Hepatocyte (in vitro differentiated cells): ENCODE data around the gene SLC38A10. TPM values are rescaled to one million over a fixed set of nuclear protein-coding genes. Genes with fewer than 3 reads are reported as not detected.

Experiments
- DNase-seq: peaks from one replicate; pipeline ENCODE4 v3.0.0-alpha.2; 2016; ENCODE audit warnings: low spot score
- H2AFZ ChIP-seq: fragments of 200-600 bp; sonication (generic); 2 replicates; pipeline ENCODE4 v1.6.0; 2016; ENCODE audit warnings: antibody characterized with exemption, mild to moderate bottlenecking
- H3K27ac ChIP-seq: fragments of 200-600 bp; sonication (generic); 2 replicates; pipeline ENCODE4 v1.5.1; 2016; ENCODE audit warnings: mild to moderate bottlenecking
- H3K27me3 ChIP-seq: fragments of 200-600 bp; sonication (generic); 2 replicates; pipeline ENCODE4 v1.6.1; 2016
- H3K36me3 ChIP-seq: fragments of 200-600 bp; sonication (generic); replicated peaks from 2 replicates; pipeline ENCODE4 v1.5.1; 2016; ENCODE audit warnings: low read depth; ENCODE audit not compliant: insufficient read depth
- H3K4me1 ChIP-seq: fragments of 200-600 bp; sonication (generic); 2 replicates; pipeline ENCODE4 v1.5.1; 2016; ENCODE audit warnings: mild to moderate bottlenecking, moderate library complexity; ENCODE audit not compliant: insufficient read depth
- H3K4me2 ChIP-seq: fragments of 200-600 bp; sonication (generic); 2 replicates; pipeline ENCODE4 v1.6.0; 2016
- H3K4me3 ChIP-seq: fragments of 200-600 bp; sonication (generic); 2 replicates; pipeline ENCODE4 v1.5.1; 2016; ENCODE audit warnings: mild to moderate bottlenecking
- H3K79me2 ChIP-seq: fragments of 200-600 bp; sonication (generic); 2 replicates; pipeline ENCODE4 v1.6.0; 2017; ENCODE audit warnings: mild to moderate bottlenecking
- H3K9me2 ChIP-seq: fragments of 200-600 bp; sonication (generic); replicated peaks from 2 replicates; pipeline ENCODE4 v1.6.0; 2017; ENCODE audit warnings: mild to moderate bottlenecking; ENCODE audit not compliant: insufficient read depth
- H3K9me3 ChIP-seq: fragments of 200-600 bp; sonication (generic); 2 replicates; pipeline ENCODE4 v1.5.1; 2016; ENCODE audit warnings: low read depth, mild to moderate bottlenecking
- H4K20me1 ChIP-seq: fragments of 200-600 bp; sonication (generic); 2 replicates; pipeline ENCODE4 v1.6.0; 2016; ENCODE audit warnings: mild to moderate bottlenecking; ENCODE audit not compliant: insufficient read depth, poor library complexity, severe bottlenecking
- EZH2 ChIP-seq: fragments of 200-600 bp; sonication (generic); IDR thresholded peaks from 2 replicates; pipeline ENCODE4 v1.6.1; 2016; ENCODE audit warnings: antibody characterized with exemption, mild to moderate bottlenecking, borderline replicate concordance
- EZH2phosphoT487 ChIP-seq: fragments of 200-600 bp; sonication (generic); IDR thresholded peaks from one replicate; pipeline ENCODE4 v1.6.1; 2018; ENCODE audit warnings: antibody characterized with exemption, mild to moderate bottlenecking, low read depth, moderate library complexity; ENCODE audit not compliant: unreplicated experiment, severe bottlenecking
- WGBS: methylation state at CpG from one replicate; pipeline ENCODE4 v1.1.6; 2016; ENCODE audit warnings: low lambda C conversion rate; ENCODE audit errors: missing lambda C conversion rate; 5-methylcytosine and 5-hydroxymethylcytosine counted together
- polyA plus RNA-seq: library from polyadenylated mRNA; unstranded; fragments of >200 nt; fragmentation: Nextera tagmentation; extraction: Ambion mirVana; gene quantifications from 2 replicates; pipeline ENCODE4 v1.2.1, GENCODE V29; 2016
- total RNA-seq: library from RNA; depleted of rRNA; stranded (reverse); fragments of >200 nt; gene quantifications from 2 replicates; pipeline ENCODE4 v1.2.3, GENCODE V29; 2014
- TF ChIP-seq, protein P1 (sequence below): fragments of 200-600 bp; sonication (generic); IDR thresholded peaks from 2 replicates; pipeline ENCODE4 v1.5.1; 2016; ENCODE audit warnings: antibody characterized with exemption, mild to moderate bottlenecking; ENCODE audit not compliant: poor library complexity

Gene SLC38A10
- total and polyA plus RNA-seq, 2 experiments from 2014 or later = 91.4 to 124 TPM

DNA sequence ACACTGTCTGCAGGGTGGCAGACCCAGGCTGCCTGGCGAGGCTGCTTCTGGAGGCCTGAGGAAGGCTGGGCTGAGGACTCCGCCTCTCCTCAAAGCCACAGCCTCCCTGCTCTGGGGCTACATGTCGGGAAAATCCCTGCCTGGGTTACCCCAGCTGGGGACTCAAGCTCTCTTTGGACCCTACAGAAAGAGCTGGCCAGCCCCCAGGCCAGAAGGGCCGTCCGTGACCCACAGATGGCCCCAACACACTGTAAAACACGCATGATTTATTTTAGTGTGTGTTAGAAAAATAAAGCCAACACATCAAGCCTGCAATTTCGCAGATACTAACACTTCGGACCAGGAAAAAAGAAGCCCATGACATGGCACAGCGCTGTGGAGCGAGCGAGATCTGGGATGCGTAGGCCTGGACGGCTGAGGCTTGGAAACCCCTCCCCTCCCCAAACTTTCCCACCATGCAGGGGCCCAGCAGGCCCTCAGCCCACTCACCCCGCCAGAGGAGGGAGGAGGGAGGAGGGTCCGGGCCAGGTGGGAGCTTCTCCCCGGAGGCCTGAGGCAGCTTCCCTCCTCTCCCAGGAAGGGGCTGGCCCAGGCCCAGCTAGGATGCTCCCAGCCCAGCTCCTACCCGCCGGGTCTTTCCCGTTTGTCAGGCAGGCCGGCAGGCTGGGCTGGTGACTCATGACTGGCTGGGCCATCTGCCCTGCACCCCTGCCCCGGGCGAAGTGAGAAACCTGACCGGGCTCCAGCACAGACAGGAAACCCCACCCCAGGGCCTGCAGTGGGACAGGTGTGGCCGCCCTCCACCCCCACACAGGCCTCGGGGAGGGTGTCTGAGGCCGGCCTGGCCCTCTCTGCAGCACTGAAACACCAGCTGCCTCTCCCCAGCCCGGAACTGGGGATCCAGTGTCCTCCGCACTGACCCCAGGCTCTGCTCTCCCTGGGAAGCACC, 34.1 kb upstream of the SLC38A10 start:
- Histone ChIP-seq H3K4me3 (no peak overlapping the region), H4K20me1 (no peaks in the 10 kb centered on the region), H3K27ac (peak overlapping the region; percentile 98), H3K4me2 (peak overlapping the region; percentile 73), H3K36me3 (no peaks in the 10 kb centered on the region), H3K9me3 (no peaks in the 10 kb centered on the region), H3K27me3 (no peaks in the 10 kb centered on the region), H3K79me2 (no peaks in the 10 kb centered on the region), H3K4me1 (peaks cover 47% of the 10 kb centered on the region), H3K9me2 (no peaks in the 10 kb centered on the region), H2AFZ (no peak overlapping the region)
- WGBS = 34% methylated on average over 26 of the region's 28 CpGs
- DNase-seq = peak; percentile 95
- no peak for TF ChIP-seq EZH2
- no peak for TF ChIP-seq EZH2phosphoT487
- TF ChIP-seq, protein P1, sequence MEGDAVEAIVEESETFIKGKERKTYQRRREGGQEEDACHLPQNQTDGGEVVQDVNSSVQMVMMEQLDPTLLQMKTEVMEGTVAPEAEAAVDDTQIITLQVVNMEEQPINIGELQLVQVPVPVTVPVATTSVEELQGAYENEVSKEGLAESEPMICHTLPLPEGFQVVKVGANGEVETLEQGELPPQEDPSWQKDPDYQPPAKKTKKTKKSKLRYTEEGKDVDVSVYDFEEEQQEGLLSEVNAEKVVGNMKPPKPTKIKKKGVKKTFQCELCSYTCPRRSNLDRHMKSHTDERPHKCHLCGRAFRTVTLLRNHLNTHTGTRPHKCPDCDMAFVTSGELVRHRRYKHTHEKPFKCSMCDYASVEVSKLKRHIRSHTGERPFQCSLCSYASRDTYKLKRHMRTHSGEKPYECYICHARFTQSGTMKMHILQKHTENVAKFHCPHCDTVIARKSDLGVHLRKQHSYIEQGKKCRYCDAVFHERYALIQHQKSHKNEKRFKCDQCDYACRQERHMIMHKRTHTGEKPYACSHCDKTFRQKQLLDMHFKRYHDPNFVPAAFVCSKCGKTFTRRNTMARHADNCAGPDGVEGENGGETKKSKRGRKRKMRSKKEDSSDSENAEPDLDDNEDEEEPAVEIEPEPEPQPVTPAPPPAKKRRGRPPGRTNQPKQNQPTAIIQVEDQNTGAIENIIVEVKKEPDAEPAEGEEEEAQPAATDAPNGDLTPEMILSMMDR = no peak

DNA sequence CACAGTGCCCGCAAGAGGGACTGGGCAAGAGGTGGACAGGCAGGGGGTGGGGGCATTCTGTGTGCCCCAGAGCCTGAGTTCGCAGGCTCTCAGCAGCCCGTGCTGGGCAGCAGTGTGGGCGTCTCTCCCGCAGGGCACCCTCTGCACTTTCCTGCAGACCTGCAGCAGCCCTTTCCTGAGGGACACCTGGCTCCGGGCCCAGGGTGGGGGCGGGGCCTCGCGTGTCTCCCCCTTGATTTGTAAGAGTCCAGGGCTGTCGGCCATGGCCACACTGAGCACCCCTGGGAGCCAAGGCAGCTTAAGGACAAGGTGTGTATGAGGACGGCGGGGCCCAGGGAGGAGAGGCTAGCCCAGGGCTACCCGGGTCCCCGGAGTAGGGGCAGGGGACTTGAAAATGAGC, 33.4 kb upstream of the SLC38A10 start:
- H3K4me2 ChIP-seq = peak overlapping the region; percentile 73
- WGBS = 83% methylated on average over 11 of the region's 14 CpGs
- no peak for TF ChIP-seq EZH2phosphoT487
- TF ChIP-seq, protein P1 = no peak
- TF ChIP-seq EZH2 = no peak
- peaks cover 43% of the 10 kb centered on the region for H3K4me1 ChIP-seq
- no peaks in the 10 kb centered on the region for H3K79me2 ChIP-seq
- H4K20me1 ChIP-seq = no peaks in the 10 kb centered on the region
- no peak overlapping the region for H3K4me3 ChIP-seq
- H2AFZ ChIP-seq = no peak overlapping the region
- H3K27me3 ChIP-seq = no peaks in the 10 kb centered on the region
- DNase-seq = no peak
- H3K27ac ChIP-seq = peak overlapping the region; percentile 98
- H3K9me2 ChIP-seq = no peaks in the 10 kb centered on the region
- H3K9me3 ChIP-seq = no peaks in the 10 kb centered on the region
- no peaks in the 10 kb centered on the region for H3K36me3 ChIP-seq

DNA sequence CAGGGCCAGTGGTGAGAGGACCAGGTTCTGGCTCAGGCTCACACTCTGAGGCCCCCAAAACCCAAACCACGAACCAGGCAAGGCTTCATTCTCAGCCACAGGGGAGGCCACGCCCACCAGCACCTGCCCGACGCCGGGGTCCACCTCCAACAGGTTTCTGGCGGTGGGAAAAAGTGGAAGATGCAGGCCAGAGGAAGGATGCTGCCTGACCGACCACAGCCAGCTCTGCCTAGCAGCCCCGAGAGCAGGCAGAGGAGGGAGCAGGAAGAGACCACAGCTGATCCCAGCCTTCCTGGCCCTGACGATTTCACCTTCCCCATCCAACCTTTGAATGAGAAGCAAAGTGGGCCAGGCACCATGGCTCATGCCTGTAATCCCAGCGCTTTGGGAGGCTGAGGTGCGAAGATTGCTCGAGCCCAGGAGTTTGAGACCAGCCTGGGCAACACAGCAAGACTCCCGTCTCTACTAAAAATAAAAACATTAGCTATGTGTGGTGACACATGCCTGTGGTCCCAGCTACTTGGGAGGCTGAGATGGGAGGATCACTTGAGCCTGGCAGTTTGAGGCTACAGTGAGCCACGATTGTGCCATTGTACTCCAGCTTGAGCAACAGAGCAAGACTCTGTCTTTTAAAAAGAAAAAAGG, 30.7 kb upstream of the SLC38A10 start:
- H2AFZ ChIP-seq = no peak overlapping the region
- no peaks in the 10 kb centered on the region for H3K9me3 ChIP-seq
- H3K36me3 ChIP-seq = no peaks in the 10 kb centered on the region
- H4K20me1 ChIP-seq = no peaks in the 10 kb centered on the region
- H3K27ac ChIP-seq = no peak overlapping the region
- no peaks in the 10 kb centered on the region for H3K79me2 ChIP-seq
- H3K4me3 ChIP-seq = no peak overlapping the region
- no peak for DNase-seq
- no peaks in the 10 kb centered on the region for H3K27me3 ChIP-seq
- WGBS = 84% methylated on average over 14 of the region's 14 CpGs
- H3K9me2 ChIP-seq = no peaks in the 10 kb centered on the region
- no peak overlapping the region for H3K4me2 ChIP-seq
- H3K4me1 ChIP-seq = peaks cover 40% of the 10 kb centered on the region
- no peak for TF ChIP-seq EZH2
- TF ChIP-seq EZH2phosphoT487 = no peak
- TF ChIP-seq, protein P1 = no peak
